ENCODE measurements around the gene CLHC1.

DNA sequence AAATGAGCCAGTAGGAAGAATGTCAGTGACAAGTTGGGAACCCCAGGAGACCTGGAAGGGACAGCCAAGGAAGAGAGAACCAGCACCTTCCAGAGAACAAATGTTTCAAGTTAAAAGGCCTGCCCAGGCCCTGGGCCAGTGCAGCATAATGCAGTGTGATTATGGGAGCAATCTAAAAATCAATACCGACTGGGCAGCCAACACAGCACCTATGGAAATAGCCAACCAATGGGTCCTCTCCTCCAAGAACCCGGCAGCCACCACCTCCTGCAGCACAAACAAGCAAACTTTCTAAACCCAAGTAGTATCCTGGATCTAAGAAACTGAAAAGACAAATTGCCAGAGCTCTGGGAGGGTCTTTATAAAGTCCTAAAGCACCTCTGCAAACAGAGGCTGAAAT, 71.7 kb downstream of the CLHC1 start:
- TF ChIP-seq FOSL1 (IDR thresholded peaks at IDR 0.05; ENCODE audit: low read depth) (no peak), CTCF (IDR thresholded peaks at IDR 0.05 in 2 of 3, conservative IDR thresholded peaks at IDR 0.05 in 1 of 3; ENCODE audit: borderline replicate concordance in 1 of 3, insufficient read depth in 1 of 3, low read depth in 2 of 3, low read length in 2 of 3) (no peak), EZH2 (IDR thresholded peaks at IDR 0.05) (no peak), POLR2A (IDR thresholded peaks at IDR 0.05; ENCODE audit: borderline replicate concordance, extremely low read depth, insufficient read depth, insufficient read length) (no peak), POLR2AphosphoS5 (IDR thresholded peaks at IDR 0.05; ENCODE audit: low read depth, low read length) (no peak), ATF3 (IDR thresholded peaks at IDR 0.05) (no peak), EZH2phosphoT487 (IDR thresholded peaks at IDR 0.05; ENCODE audit: borderline replicate concordance) (no peak), SIN3A (IDR thresholded peaks at IDR 0.05; ENCODE audit: low read depth) (no peak), JUND (IDR thresholded peaks at IDR 0.05) (no peak)
- TF ChIP-seq, protein P1, sequence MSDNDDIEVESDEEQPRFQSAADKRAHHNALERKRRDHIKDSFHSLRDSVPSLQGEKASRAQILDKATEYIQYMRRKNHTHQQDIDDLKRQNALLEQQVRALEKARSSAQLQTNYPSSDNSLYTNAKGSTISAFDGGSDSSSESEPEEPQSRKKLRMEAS (IDR thresholded peaks at IDR 0.05) = no peak
- TF ChIP-seq, protein P2, sequence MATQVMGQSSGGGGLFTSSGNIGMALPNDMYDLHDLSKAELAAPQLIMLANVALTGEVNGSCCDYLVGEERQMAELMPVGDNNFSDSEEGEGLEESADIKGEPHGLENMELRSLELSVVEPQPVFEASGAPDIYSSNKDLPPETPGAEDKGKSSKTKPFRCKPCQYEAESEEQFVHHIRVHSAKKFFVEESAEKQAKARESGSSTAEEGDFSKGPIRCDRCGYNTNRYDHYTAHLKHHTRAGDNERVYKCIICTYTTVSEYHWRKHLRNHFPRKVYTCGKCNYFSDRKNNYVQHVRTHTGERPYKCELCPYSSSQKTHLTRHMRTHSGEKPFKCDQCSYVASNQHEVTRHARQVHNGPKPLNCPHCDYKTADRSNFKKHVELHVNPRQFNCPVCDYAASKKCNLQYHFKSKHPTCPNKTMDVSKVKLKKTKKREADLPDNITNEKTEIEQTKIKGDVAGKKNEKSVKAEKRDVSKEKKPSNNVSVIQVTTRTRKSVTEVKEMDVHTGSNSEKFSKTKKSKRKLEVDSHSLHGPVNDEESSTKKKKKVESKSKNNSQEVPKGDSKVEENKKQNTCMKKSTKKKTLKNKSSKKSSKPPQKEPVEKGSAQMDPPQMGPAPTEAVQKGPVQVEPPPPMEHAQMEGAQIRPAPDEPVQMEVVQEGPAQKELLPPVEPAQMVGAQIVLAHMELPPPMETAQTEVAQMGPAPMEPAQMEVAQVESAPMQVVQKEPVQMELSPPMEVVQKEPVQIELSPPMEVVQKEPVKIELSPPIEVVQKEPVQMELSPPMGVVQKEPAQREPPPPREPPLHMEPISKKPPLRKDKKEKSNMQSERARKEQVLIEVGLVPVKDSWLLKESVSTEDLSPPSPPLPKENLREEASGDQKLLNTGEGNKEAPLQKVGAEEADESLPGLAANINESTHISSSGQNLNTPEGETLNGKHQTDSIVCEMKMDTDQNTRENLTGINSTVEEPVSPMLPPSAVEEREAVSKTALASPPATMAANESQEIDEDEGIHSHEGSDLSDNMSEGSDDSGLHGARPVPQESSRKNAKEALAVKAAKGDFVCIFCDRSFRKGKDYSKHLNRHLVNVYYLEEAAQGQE (IDR thresholded peaks at IDR 0.05; ENCODE audit: low read depth) = no peak

All from HCT116 (cell line).